Measurements from ENCODE around the gene THADA. TPM values are rescaled to one million over a fixed set of nuclear protein-coding genes. Genes with fewer than 3 reads are reported as not detected.

Gene THADA
- total RNA-seq, 3 donors from 2014 or later (not counting 1 experiment from before 2014, with no cell fraction given), result 34.1 to 35.7 (median 35.3) TPM

GRCh38 chr2:43367012-43367782, 228.6 kb downstream of the THADA start:
- Histone ChIP-seq H3K9me3 (ENCODE audit: control insufficient read depth, insufficient read depth, low read length) (no peaks in the 10 kb centered on the region), H3K4me3 (ENCODE audit: low read length) (no peak overlapping the region), H3K27ac (ENCODE audit: low read length) (no peak overlapping the region), H3K27me3 (ENCODE audit: control insufficient read depth, insufficient read depth, low read length) (no peaks in the 10 kb centered on the region), H3K4me1 (ENCODE audit: control insufficient read depth, insufficient read depth, low read length) (no peaks in the 10 kb centered on the region), H3K36me3 (ENCODE audit: control insufficient read depth, insufficient read depth, low read length) (no peaks in the 10 kb centered on the region)
- no peak overlapping the region for H3K4me3 Mint-ChIP-seq
- H3K9me3 Mint-ChIP-seq, result no peaks in the 10 kb centered on the region
- H3K27ac Mint-ChIP-seq, result no peak overlapping the region
- H3K36me3 Mint-ChIP-seq, result no peaks in the 10 kb centered on the region
- DNase-seq, result no peak
- no peaks in the 10 kb centered on the region for H3K27me3 Mint-ChIP-seq (ENCODE audit: low read depth in 2 of 2)
- ATAC-seq, result no peak
- peaks cover 21 to 26% of the 10 kb centered on the region in 2 donors for H3K4me1 Mint-ChIP-seq
- intact Hi-C loops (cut with micrococcal nuclease), result no loop called here
- no peak for TF ChIP-seq CTCF (IDR thresholded peaks at IDR 0.05)
- WGBS (ENCODE audit: insufficient coverage), result 100% methylated on average over 1 of the region's 3 CpGs

GRCh38 chr2:43363120-43363519, 232.7 kb downstream of the THADA start:
- 100% methylated on average over 3 of the region's 4 CpGs for WGBS (ENCODE audit: insufficient coverage)
- no peak overlapping the region for H3K4me3 Mint-ChIP-seq

GRCh38 chr2:43361286-43361685, 234.6 kb downstream of the THADA start:
- no peaks in the 10 kb centered on the region for H3K36me3 ChIP-seq (ENCODE audit: control insufficient read depth, insufficient read depth, low read length)
- intact Hi-C loops (cut with micrococcal nuclease), result no loop called here
- Mint-ChIP-seq H3K27ac (no peak overlapping the region), H3K36me3 (no peaks in the 10 kb centered on the region), H3K9me3 (no peaks in the 10 kb centered on the region), H3K4me3 (no peak overlapping the region), H3K4me1 (peaks cover 3 to 7% of the 10 kb centered on the region in 2 donors), H3K27me3 (ENCODE audit: low read depth in 2 of 2) (no peaks in the 10 kb centered on the region)
- no peak for TF ChIP-seq CTCF (IDR thresholded peaks at IDR 0.05)
- no peak overlapping the region for H3K27ac ChIP-seq (ENCODE audit: low read length)
- no peak overlapping the region for H3K4me3 ChIP-seq (ENCODE audit: low read length)
- H3K9me3 ChIP-seq (ENCODE audit: control insufficient read depth, insufficient read depth, low read length), result no peaks in the 10 kb centered on the region
- WGBS (ENCODE audit: insufficient coverage), result 67% methylated on average over 2 of the region's 2 CpGs
- ATAC-seq (no peak), DNase-seq (no peak)
- H3K4me1 ChIP-seq (ENCODE audit: control insufficient read depth, insufficient read depth, low read length), result no peaks in the 10 kb centered on the region
- H3K27me3 ChIP-seq (ENCODE audit: control insufficient read depth, insufficient read depth, low read length), result no peaks in the 10 kb centered on the region

More at GRCh38 chr2:43363120-43363519, 232.7 kb downstream of the THADA start:
- H3K27ac Mint-ChIP-seq, result no peak overlapping the region
- Histone ChIP-seq H3K36me3 (ENCODE audit: control insufficient read depth, insufficient read depth, low read length) (no peaks in the 10 kb centered on the region), H3K4me1 (ENCODE audit: control insufficient read depth, insufficient read depth, low read length) (no peaks in the 10 kb centered on the region), H3K27ac (ENCODE audit: low read length) (no peak overlapping the region), H3K27me3 (ENCODE audit: control insufficient read depth, insufficient read depth, low read length) (no peaks in the 10 kb centered on the region), H3K4me3 (ENCODE audit: low read length) (no peak overlapping the region), H3K9me3 (ENCODE audit: control insufficient read depth, insufficient read depth, low read length) (no peaks in the 10 kb centered on the region)
- H3K9me3 Mint-ChIP-seq, result no peaks in the 10 kb centered on the region
- ATAC-seq (no peak), DNase-seq (no peak)
- intact Hi-C loops (cut with micrococcal nuclease), result no loop called here
- H3K27me3 Mint-ChIP-seq (ENCODE audit: low read depth in 2 of 2), result no peaks in the 10 kb centered on the region
- TF ChIP-seq CTCF (IDR thresholded peaks at IDR 0.05), result no peak
- no peaks in the 10 kb centered on the region for H3K36me3 Mint-ChIP-seq
- peaks cover 5 to 12% of the 10 kb centered on the region in 2 donors for H3K4me1 Mint-ChIP-seq

GRCh38 chr2:43360137-43360536, 235.7 kb downstream of the THADA start:
- Mint-ChIP-seq H3K4me1 (no peaks in the 10 kb centered on the region), H3K4me3 (no peak overlapping the region), H3K9me3 (no peaks in the 10 kb centered on the region), H3K36me3 (no peaks in the 10 kb centered on the region), H3K27me3 (ENCODE audit: low read depth in 2 of 2) (no peaks in the 10 kb centered on the region), H3K27ac (no peak overlapping the region)
- H3K4me1 ChIP-seq (ENCODE audit: control insufficient read depth, insufficient read depth, low read length), result no peaks in the 10 kb centered on the region
- H3K4me3 ChIP-seq (ENCODE audit: low read length), result no peak overlapping the region
- H3K36me3 ChIP-seq (ENCODE audit: control insufficient read depth, insufficient read depth, low read length), result no peaks in the 10 kb centered on the region
- intact Hi-C loops (cut with micrococcal nuclease), result no loop called here
- ATAC-seq (no peak), DNase-seq (no peak)
- no peak for TF ChIP-seq CTCF (IDR thresholded peaks at IDR 0.05)
- H3K27me3 ChIP-seq (ENCODE audit: control insufficient read depth, insufficient read depth, low read length), result no peaks in the 10 kb centered on the region
- no peaks in the 10 kb centered on the region for H3K9me3 ChIP-seq (ENCODE audit: control insufficient read depth, insufficient read depth, low read length)
- 89% methylated on average over 3 of the region's 3 CpGs for WGBS (ENCODE audit: insufficient coverage)
- no peak overlapping the region for H3K27ac ChIP-seq (ENCODE audit: low read length)

Measured in natural killer cell (primary cell).